HepG2 (cell line): ENCODE data around the gene TNKS1BP1. TPM values are rescaled to one million over a fixed set of nuclear protein-coding genes. Genes with fewer than 3 reads are reported as not detected.

Source experiments
- MBNL3 ChIP-seq: fragments of 250-450 bp; sonication (Bioruptor Pico); conservative IDR thresholded peaks from 2 replicates; pipeline ENCODE4 v1.8.0; 2022; ENCODE audit warnings: mild to moderate bottlenecking, inconsistent platforms
- PHF8 ChIP-seq: sonication (generic); formaldehyde crosslinking; IDR thresholded peaks from 2 replicates; pipeline ENCODE4 v1.5.0; 2020; ENCODE audit warnings: missing genetic modification reagents
- THRA ChIP-seq: sonication (generic); formaldehyde crosslinking; IDR thresholded peaks from 2 replicates; pipeline ENCODE4 v1.4.0; 2020; ENCODE audit warnings: missing genetic modification reagents, borderline replicate concordance
- UBTF ChIP-seq: sonication (generic); formaldehyde crosslinking; IDR thresholded peaks from 2 replicates; pipeline ENCODE4 v1.4.0; 2020; ENCODE audit warnings: mild to moderate bottlenecking, missing genetic modification reagents
- ZNF318 ChIP-seq: sonication (generic); formaldehyde crosslinking; IDR thresholded peaks from 2 replicates; pipeline ENCODE4 v1.4.0; 2020; ENCODE audit warnings: mild to moderate bottlenecking, missing genetic modification reagents
- polyA plus RNA-seq, 8 experiments: library from polyadenylated mRNA; depleted of rRNA in 3 of 8; stranded (reverse) in 7 of 8; unstranded in 1 of 8; fragments of >200 nt; fragmentation: Illumina TruSeq in 4 of 8; extraction: Trizol in 4 of 8; gene quantifications; 2 replicates each; pipeline versions ENCODE4 v1.2.1 to v1.2.3, GENCODE V29; 2011 to 2016; ENCODE audit warnings: low read depth in 4 of 8, missing spikeins in 1 of 8, mixed read lengths in 1 of 8; ENCODE audit not compliant: insufficient read depth in 1 of 8
- total RNA-seq, 5 experiments: library from RNA; depleted of rRNA; stranded (reverse); fragments of >200 nt; fragmentation: Illumina TruSeq; extraction: Trizol; gene quantifications; 2 replicates each; pipeline ENCODE4 v1.2.3, GENCODE V29; 2016; ENCODE audit warnings: low read depth in 1 of 5

Gene TNKS1BP1
- total and polyA plus RNA-seq, 2 of the 13 experiments (the other 11 are each of a cell fraction or from before 2014, with no cell fraction given): 13.7 to 15.0 TPM

DNA sequence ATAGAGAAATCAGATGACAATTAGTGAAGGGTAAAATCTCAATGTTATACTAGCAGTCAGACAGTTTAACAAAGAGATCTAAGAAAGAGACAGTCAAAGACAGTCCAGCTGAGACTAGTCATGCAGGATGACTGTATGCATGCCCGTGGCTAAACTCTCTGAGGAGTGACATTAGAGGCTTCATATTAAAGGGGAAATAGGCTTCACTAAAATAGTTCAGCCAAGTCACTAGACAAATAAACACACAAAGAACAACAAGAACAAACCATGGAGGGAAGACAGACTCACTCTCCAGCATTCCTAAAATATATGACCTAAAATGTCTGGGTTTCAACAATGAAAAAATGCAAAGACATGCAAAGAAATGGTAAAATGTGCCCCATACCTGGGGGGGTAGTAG lies 69.1 kb downstream of the TNKS1BP1 start (continued):
- no peak for TF ChIP-seq ZNF318
- no peak for TF ChIP-seq MBNL3 (CRISPR knock-in tag)
- no peak for TF ChIP-seq THRA (CRISPR knock-in tag)
- no peak for TF ChIP-seq UBTF (CRISPR knock-in tag)
- TF ChIP-seq PHF8 (CRISPR knock-in tag): no peak
